Measurements from ENCODE around the gene TMEM141.
"Not testable (repeated sequence)": the region's sequence is repeated elsewhere in the genome, so short reads cannot be mapped to it uniquely, and the experiment has no call there.

TMEM141 gene

DNA sequence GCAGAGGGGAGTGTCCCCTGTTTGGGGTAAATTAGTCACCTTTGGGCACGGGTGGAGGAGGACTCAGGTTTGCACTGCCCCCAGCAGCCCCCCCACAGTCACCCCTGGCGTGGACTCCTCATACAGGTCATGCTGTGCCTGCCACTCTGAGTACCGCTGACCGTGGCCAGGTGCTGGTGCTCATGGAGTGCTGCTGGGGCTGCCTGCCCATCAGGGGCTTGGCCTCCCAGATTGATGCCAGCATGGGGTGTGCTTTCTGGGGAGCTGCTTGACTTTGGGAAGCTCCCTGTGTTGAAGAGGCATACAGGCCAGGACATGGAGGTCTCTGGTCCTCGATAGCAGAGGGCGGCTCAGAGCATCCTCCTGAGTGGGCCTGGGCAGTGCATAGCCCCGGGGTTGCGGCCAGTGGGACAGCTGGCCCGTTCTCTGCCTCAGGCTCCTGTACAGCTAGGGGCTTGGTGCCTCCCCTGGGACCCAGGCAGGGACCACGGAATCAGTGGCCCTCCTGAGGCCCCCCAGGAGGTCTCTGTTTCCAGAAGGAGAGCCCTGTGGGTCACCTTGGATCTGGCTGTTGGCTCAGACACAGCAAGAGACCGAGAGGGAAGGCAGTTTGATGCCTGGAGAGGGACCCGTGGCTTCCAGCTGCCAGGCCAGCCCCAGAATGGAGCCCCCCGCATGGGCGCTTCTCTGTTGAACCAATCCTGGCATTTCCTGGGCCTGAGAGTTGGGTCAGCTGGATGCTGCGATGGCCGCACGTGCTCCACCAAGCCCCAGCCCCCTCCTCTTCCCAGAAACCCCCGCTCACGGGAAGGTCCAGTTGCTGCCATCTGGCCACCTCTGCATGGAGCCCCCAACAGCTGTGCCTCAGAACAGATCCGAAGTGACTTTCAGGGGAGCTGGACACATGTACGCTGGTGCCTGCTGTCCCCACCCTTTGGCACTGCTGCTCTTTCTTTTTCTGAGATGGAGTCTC, 45.1 kb downstream of the TMEM141 start:
- DNase-seq, result no peak

DNA sequence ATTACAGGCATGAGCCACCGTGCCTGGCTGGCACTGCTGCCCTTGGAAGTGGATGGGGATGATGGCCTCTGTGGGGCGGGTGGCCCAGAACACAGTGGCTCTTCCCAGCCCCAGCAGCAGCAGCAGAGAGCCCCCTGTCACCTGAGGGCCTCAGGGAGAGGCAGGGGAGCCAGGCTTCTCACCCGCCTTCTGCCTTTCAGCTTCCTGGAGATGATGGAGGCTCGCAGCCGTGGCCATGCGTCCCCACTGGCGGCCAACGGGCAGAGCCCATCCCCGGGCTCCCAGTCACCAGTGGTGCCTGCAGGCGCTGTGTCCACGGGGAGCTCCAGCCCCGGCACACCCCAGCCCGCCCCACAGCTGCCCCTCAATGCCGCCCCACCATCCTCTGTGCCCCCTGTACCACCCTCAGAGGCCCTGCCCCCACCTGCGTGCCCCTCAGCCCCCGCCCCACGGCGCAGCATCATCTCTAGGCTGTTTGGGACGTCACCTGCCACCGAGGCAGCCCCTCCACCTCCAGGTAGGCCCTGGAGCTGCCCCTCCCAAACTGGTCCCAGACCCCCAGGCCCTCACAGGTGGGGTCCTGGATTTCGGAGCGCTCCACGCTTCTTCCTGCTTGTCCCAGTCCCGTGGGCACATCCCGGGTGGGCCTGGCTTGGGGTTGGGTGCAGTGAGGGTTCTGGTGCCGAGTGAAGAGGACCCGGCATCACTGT, 46.2 kb downstream of the TMEM141 start:
- DNase-seq, result no peak

DNA sequence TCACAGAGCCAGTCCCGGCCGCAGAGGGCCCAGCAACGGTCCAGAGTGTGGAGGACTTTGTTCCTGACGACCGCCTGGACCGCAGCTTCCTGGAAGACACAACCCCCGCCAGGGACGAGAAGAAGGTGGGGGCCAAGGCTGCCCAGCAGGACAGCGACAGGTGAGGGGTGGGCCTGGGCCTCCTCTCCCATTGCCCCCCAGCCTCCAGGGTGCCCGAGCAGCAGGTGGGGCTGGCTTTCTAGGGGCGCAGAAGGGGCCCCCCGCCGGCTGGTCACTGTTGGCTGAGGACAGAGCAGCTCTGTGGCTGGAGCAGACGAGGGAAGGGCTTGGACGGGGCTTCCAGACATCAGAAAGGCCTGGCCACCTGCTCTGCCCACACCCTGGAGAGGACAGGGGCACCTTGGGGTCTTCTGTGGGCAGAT, 46.7 kb downstream of the TMEM141 start:
- not testable (repeated sequence) for DNase-seq

DNA sequence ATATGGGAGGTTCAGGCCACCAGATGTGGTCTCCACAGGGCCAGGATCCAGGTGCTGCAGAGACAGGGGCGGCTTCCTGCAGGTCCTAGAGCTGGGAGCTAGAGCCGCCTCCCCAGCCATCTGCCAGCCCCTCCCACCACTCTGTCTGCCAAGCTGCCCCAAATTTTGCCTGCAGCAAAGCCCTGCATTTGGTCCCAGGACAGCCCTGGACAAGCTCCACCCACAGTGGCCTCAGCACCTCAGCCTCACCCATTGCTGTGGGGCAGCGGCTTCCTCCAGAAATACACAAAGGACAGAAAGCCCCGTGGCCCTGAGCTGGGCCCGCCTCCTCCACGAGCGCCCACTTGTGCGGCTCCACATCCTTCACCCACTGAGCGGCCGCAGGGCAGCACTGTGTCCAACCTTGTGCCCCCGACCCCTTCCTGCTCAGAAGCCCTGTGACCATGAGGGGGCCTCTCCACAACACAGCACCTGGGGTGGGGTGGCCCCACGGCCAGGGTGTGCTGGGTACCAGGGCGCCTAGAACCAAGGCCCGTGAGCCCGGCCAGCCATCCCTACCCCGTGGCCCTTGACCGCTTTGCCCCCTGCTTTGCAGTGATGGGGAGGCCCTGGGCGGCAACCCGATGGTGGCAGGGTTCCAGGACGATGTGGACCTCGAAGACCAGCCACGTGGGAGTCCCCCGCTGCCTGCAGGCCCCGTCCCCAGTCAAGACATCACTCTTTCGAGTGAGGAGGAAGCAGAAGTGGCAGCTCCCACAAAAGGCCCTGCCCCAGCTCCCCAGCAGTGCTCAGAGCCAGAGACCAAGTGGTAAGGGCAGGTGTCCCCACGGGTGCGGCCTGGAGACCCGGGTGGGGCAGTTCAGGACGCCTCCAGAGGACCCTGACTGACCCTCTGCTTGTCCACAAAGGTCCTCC, 47.4 kb downstream of the TMEM141 start:
- no peak for DNase-seq

DNA sequence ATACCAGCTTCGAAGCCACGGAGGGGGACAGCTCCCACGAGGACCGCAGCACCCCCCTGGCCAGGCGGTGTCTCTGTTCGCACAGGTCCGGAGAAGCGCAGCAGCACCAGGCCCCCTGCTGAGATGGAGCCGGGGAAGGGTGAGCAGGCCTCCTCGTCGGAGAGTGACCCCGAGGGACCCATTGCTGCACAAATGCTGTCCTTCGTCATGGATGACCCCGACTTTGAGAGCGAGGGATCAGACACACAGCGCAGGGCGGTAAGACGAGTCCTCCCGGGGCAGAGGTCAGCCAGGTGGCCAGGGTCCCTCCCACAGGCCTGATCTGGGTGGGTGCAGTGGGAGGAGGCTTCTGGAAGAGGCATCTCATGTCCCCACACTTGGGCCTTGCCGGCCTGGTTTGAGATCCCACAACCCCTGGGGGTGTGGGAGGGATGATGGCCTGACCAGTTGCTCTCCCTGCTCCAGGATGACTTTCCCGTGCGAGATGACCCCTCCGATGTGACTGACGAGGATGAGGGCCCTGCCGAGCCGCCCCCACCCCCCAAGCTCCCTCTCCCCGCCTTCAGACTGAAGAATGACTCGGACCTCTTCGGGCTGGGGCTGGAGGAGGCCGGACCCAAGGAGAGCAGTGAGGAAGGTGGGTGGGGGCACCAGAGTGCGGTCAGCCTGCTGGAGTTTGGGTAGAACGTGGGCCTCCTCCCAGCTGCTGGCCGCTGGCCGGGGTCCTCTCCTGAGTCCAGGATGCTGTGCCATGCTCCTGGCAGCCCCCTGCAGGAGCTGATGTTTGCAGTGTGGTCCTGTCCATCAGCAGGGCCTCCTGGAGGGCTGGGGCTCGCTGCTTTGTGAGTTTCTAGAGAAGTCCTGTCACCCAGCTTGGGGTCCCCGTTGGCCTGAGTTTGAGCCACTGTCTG, 48.3 kb downstream of the TMEM141 start:
- no peak for DNase-seq

DNA sequence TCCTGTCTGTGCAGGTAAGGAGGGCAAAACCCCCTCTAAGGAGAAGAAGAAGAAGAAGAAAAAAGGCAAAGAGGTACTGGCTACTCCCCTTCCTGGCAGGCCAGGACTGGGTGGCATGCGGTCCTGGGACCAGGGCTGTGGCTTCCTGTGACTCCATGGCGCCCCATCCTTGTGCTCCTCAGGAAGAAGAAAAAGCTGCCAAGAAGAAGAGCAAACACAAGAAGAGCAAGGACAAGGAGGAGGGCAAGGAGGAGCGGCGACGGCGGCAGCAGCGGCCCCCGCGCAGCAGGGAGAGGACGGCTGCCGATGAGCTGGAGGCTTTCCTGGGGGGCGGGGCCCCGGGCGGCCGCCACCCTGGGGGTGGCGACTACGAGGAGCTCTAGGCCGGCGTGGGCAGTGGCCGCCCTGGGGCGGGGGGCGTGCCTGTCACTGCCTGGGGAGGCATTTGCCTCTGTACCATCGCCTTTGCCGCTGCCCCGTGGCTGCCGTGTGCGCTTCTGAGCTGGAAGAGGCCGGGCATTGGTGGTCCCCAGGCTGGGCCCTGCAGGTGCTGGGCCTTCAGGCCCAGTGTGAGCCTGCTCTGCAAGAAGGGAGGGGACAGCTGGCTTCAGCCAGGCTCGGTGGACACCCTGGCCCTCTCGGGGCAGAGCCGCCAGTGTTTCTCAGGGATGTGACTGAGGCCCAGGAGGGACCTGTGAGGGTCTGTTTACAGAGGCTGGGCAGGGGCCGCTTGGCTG, 49.2 kb downstream of the TMEM141 start:
- DNase-seq, result no peak

DNA sequence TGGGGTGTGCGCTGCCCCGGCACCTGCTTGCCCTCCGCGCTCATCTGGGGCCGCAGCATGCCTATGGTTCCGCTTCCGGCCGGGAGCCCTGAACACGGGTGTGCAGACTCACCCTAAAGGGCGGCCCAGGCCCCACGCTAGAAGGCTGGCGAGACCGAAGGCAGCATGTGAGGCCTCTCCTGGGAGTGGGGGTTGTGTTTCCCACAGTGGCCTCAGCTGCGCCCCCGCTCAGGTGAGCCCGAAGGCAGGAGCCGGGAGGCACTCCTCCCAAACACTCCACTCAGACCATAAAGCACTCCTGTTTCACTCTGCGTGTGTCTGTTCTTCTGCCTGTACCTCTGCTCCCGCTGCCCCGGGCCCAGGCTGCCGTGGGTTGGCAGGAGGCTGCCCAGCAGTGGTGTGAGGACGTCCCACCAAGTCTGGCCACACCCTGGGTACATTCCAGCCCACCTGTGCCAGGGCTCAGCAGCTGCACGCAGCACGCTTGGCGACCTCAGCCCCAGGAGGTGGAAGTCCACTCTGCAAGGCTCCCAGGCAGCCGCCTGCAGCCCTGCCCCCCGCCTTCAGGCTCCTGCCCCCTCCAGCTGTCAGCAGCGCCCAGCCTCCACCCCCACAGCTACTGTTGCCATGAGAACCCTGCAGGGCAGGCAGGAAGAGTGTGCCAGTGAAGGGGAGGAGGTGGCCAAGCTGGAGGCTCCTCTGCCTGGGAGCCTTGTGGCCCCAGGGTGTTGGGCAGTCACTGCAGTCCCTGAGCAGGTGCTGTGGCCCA, 49.9 kb downstream of the TMEM141 start:
- DNase-seq, result peak; percentile 79

DNA sequence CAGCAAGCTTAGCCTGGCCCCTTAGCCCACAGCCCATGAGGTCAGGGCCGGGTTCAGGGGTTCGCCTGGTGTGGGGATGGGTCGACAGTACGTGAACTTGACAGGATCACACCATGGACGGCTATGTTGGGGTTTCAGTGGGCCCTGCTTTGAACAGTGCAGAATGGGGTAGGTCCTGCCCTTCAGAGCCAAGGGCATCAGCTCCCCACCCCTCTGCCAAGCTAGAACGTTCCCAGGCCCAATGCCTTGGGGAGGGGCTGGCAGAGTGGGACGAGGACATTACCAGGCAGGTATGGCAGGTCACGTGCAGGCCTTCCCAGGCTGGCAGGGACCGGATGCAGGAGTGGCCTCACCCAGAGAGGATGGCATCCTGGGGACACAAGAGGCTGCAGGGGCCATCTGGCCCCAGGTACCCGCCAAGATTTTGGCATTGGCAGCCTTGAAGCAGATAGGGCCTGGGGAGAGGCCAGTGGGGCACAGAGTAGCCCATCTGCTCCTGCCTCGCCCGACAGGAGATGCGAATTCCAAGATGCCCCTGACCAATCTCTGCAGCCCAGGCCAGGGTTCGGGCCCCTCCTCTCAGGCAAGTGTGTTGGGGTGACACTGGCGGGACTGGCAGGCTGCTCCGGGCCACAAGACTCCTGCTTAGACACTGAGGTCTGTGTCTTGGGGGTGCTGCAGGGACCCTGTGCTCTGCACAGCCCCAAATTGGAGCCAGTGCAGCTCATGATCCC, 50.7 kb downstream of the TMEM141 start:
- not testable (repeated sequence) for DNase-seq

DNA sequence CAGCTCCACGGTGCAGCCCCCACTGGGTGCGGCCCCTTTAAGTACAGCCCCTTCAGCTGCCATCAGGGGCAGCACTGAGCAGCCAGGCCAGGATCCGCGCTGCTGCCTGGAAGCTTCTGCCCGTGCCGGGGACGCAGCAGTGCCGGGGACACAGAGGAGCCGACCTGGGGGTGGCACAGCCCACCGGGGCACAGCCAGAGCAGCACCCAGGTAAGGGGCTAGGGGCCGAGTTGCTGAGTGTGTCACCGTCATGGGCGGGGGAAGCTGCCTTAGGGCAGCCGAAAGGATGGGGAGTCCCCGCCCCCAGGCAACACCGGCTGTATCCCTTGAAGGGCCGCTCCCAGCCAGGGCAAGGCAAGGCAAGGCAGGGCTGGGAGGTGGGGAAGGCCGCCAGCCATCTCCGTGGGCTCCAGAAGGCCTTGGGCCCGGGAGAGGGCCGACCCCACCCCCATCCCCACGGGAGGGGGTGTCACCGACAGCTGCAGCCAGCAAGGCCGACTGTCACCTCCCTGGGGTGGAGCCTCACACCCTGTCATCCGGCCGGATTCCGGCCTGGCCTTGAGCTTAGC, 51.3 kb downstream of the TMEM141 start, which contains the start of gene AJM1:
TSS of gene AJM1 (plus strand) at position 99 of the 569 bp plus-strand sequence. CDS start 1,937 bp downstream, outside the sequence.
- peak; percentile 46 for DNase-seq
